Activated naive CD4-positive, alpha-beta T cell treated with anti-CD3 and anti-CD28 coated beads for 36 hours (primary cell): ENCODE measurements around the gene SREK1IP1. TPM values are rescaled to one million over a fixed set of nuclear protein-coding genes. Genes with fewer than 3 reads are reported as not detected.
"Not testable (repeated sequence)": the region's sequence is repeated elsewhere in the genome, so short reads cannot be mapped to it uniquely, and the experiment has no call there.

Experiments
- CTCF ChIA-PET: fragments of 350-600 bp; sonication (Branson Sonifier 250); formaldehyde crosslinking; loops from one replicate; lab custom pipeline; 2021; ENCODE audit warnings: antibody characterized with exemption; lab: Charles Lee
- DNase-seq: peaks from one replicate; pipeline ENCODE4 v3.0.0-alpha.2; 2020
- H3K27ac Mint-ChIP-seq: one replicate; pipeline ENCODE4 v1.8.0; 2021; ENCODE audit warnings: mild to moderate bottlenecking, mixed read lengths
- H3K27me3 Mint-ChIP-seq: one replicate; pipeline ENCODE4 v1.8.0; 2021; ENCODE audit warnings: low read depth, mixed read lengths
- H3K36me3 Mint-ChIP-seq: one replicate; pipeline ENCODE4 v1.8.0; 2021; ENCODE audit warnings: low read depth, mixed read lengths
- H3K4me1 Mint-ChIP-seq: one replicate; pipeline ENCODE4 v1.8.0; 2021; ENCODE audit warnings: low read depth, mixed read lengths
- H3K4me3 Mint-ChIP-seq: one replicate; pipeline ENCODE4 v1.8.0; 2021; ENCODE audit warnings: mild to moderate bottlenecking, moderate library complexity, mixed read lengths
- H3K9me3 Mint-ChIP-seq: one replicate; pipeline ENCODE4 v1.8.0; 2021; ENCODE audit warnings: mixed read lengths
- intact Hi-C: fragments of 100-400 bp; cut with micrococcal nuclease; formaldehyde crosslinking; loops from one replicate; pipeline ENCODE4 v1.15.1; 2023
- total RNA-seq, 2 experiments: library from RNA; stranded (reverse); gene quantifications; one replicate each; pipeline ENCODE4 v1.2.3, GENCODE V29; 2021

The SREK1IP1 gene
- total RNA-seq, 2 experiments from 2014 or later: 16.7 to 17.6 TPM

- no peaks in the 10 kb centered on the region for H3K27me3 Mint-ChIP-seq
- H3K9me3 Mint-ChIP-seq: peaks cover 10% of the 10 kb centered on the region
- DNase-seq: no peak
- CTCF ChIA-PET: no interaction called here
- H3K4me1 Mint-ChIP-seq: no peaks in the 10 kb centered on the region
- no peak overlapping the region for H3K4me3 Mint-ChIP-seq
- H3K36me3 Mint-ChIP-seq: no peaks in the 10 kb centered on the region
- H3K27ac Mint-ChIP-seq: no peak overlapping the region
- intact Hi-C loops: no loop called here
Measured at GRCh38 chr5:64700765-64701164, 67.7 kb downstream of the SREK1IP1 start.

DNA sequence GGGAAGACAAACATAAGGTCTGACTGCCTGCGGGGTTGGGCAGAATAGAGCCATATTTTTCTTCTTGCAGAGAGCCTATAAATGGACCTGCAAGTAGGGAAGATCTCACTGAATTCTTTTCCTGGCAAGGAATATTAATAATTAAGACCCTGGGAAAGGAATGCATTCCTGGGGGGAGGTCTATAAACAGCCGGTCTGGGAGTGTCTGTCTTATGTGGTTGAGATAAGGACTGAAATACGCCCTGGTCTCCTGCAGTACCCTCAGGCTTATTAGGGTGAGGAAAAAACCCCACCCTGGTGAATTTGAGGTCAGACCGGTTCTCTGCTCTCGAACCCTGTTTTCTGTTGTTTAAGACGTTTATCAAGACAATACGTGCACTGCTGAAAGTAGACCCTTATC is 72.1 kb downstream of the SREK1IP1 start:
- CTCF ChIA-PET, DNase-seq, H3K4me1 Mint-ChIP-seq, H3K27ac Mint-ChIP-seq, H3K36me3 Mint-ChIP-seq, H3K27me3 Mint-ChIP-seq, H3K9me3 Mint-ChIP-seq, H3K4me3 Mint-ChIP-seq, intact Hi-C loops: not testable (repeated sequence)

- peaks cover 22% of the 10 kb centered on the region for H3K27me3 Mint-ChIP-seq
- H3K27ac Mint-ChIP-seq: peak overlapping the region; percentile 14
- intact Hi-C loops: no loop called here
- CTCF ChIA-PET: no interaction called here
- no peak overlapping the region for H3K4me3 Mint-ChIP-seq
- no peak for DNase-seq
- H3K4me1 Mint-ChIP-seq: peaks cover 6% of the 10 kb centered on the region
- peaks cover 10% of the 10 kb centered on the region for H3K9me3 Mint-ChIP-seq
- H3K36me3 Mint-ChIP-seq: no peaks in the 10 kb centered on the region
Measured at GRCh38 chr5:64693636-64694035, 74.9 kb downstream of the SREK1IP1 start.

DNA sequence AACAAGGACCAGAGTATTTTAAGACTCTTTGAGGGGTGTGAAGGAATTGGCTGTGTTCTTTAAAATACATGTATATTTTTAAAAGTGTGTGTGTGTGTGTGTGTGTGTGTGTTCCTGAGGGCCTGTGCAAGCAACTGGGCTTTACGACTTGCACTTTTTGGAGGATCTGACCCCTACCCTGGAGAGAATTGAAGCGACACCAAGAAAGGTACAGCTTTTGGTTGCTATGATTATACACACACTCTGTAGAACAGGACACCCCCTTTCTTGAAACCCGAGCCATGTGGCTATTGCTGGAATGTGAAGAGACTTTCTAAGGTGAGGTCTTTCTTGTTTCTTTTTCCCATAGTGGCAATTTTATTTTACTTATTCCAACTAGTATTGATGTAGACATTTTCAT is 77.2 kb downstream of the SREK1IP1 start:
- H3K27ac Mint-ChIP-seq: no peak overlapping the region
- no peak for DNase-seq
- peaks cover 24% of the 10 kb centered on the region for H3K27me3 Mint-ChIP-seq
- peaks cover 2% of the 10 kb centered on the region for H3K9me3 Mint-ChIP-seq
- CTCF ChIA-PET: no interaction called here
- peaks cover 6% of the 10 kb centered on the region for H3K4me1 Mint-ChIP-seq
- H3K4me3 Mint-ChIP-seq: no peak overlapping the region
- no peaks in the 10 kb centered on the region for H3K36me3 Mint-ChIP-seq
- intact Hi-C loops: no loop called here

GRCh38 chr5:64690417-64691151 is 77.9 kb downstream of the SREK1IP1 start, which contains the start of gene SHISAL2B:
Gene SHISAL2B (plus strand): TSS chr5:64690503. CDS start chr5:64690624, 121 bp downstream.
- intact Hi-C loops: loop anchor here (1.0 kb wide), 1 partner anchor 78 kb away; the partner anchor contains the start of genes CWC27 and SREK1IP1
- peaks cover 24% of the 10 kb centered on the region for H3K27me3 Mint-ChIP-seq
- H3K36me3 Mint-ChIP-seq: no peaks in the 10 kb centered on the region
- no peaks in the 10 kb centered on the region for H3K9me3 Mint-ChIP-seq
- H3K4me3 Mint-ChIP-seq: peak within 1 kb of the TSS; percentile 27
- CTCF ChIA-PET: no interaction called here
- no peak for DNase-seq
- H3K4me1 Mint-ChIP-seq: peaks cover 6% of the 10 kb centered on the region
- no peak within 1 kb of the TSS for H3K27ac Mint-ChIP-seq

GRCh38 chr5:64690104-64690416 is 78.4 kb downstream of the SREK1IP1 start:
- no peaks in the 10 kb centered on the region for H3K36me3 Mint-ChIP-seq
- H3K27ac Mint-ChIP-seq: no peak overlapping the region
- no peaks in the 10 kb centered on the region for H3K9me3 Mint-ChIP-seq
- H3K4me1 Mint-ChIP-seq: peaks cover 6% of the 10 kb centered on the region
- intact Hi-C loops: loop anchor here (1.0 kb wide), 1 partner anchor 78 kb away; the partner anchor contains the start of genes CWC27 and SREK1IP1
- peaks cover 24% of the 10 kb centered on the region for H3K27me3 Mint-ChIP-seq
- peak overlapping the region; percentile 27 for H3K4me3 Mint-ChIP-seq
- CTCF ChIA-PET: no interaction called here
- DNase-seq: no peak

GRCh38 chr5:64688965-64689364 is 79.5 kb downstream of the SREK1IP1 start:
- H3K4me1 Mint-ChIP-seq: peaks cover 6% of the 10 kb centered on the region
- DNase-seq: no peak
- H3K36me3 Mint-ChIP-seq: no peaks in the 10 kb centered on the region
- H3K9me3 Mint-ChIP-seq: no peaks in the 10 kb centered on the region
- CTCF ChIA-PET: no interaction called here
- H3K27ac Mint-ChIP-seq: no peak overlapping the region
- H3K4me3 Mint-ChIP-seq: no peak overlapping the region
- intact Hi-C loops: no loop called here
- peaks cover 27% of the 10 kb centered on the region for H3K27me3 Mint-ChIP-seq

DNA sequence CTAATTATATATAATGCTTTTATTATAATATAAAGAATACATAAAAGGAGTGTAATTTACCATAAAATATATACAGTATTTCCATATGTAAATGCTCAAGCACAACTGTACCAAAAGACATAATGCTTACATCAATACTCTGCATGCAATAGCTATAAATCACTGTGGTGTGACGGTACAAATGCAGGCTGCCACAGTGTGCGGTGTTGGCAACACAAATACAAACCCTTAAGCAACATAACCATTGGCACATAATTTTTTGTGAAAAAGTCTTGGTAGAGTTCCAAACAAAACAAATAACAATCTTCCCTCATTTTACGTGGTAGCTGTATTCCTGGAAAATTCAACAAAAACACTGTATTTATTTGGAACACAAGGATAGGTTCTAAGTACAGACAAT is 80.1 kb downstream of the SREK1IP1 start:
- Mint-ChIP-seq H3K27me3 (peaks cover 27% of the 10 kb centered on the region), H3K36me3 (no peaks in the 10 kb centered on the region), H3K27ac (no peak overlapping the region), H3K4me1 (peaks cover 6% of the 10 kb centered on the region), H3K9me3 (no peaks in the 10 kb centered on the region), H3K4me3 (no peak overlapping the region)
- no peak for DNase-seq
- intact Hi-C loops: no loop called here
- CTCF ChIA-PET: no interaction called here

DNA sequence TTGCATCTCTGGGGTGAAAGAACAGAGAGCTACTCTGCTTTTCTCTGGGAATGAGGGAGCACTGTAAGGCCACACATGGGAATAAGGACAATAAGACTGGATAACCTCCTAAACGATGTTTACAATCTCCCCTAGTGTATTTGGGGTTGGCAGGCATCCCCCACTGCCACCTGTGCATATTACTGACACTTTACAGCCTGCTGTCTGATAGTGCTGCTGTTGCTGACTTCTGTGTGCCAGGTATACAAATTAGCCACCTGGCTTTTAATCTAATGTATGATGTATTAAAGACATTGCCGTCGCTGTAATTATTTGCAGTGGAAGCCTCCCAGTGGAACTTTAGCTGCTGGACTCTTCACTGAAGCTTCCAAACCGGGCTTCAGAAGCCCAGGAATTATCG is 82.6 kb downstream of the SREK1IP1 start:
- Mint-ChIP-seq H3K27me3 (peaks cover 23% of the 10 kb centered on the region), H3K36me3 (no peaks in the 10 kb centered on the region), H3K9me3 (no peaks in the 10 kb centered on the region), H3K27ac (no peak overlapping the region), H3K4me1 (peaks cover 6% of the 10 kb centered on the region), H3K4me3 (no peak overlapping the region)
- intact Hi-C loops: no loop called here
- DNase-seq: no peak
- CTCF ChIA-PET: interaction anchor here (0.8 kb wide), 1 partner anchor 51 kb away, joined by 3 read pairs; no protein-coding TSS in a partner anchor

- no peaks in the 10 kb centered on the region for H3K4me1 Mint-ChIP-seq
- intact Hi-C loops: loop anchor here (5.0 kb wide), 1 partner anchor 100 kb away; no protein-coding TSS in a partner anchor
- no peaks in the 10 kb centered on the region for H3K9me3 Mint-ChIP-seq
- H3K27me3 Mint-ChIP-seq: peaks cover 15% of the 10 kb centered on the region
- no peaks in the 10 kb centered on the region for H3K36me3 Mint-ChIP-seq
- no peak for DNase-seq
- no peak overlapping the region for H3K4me3 Mint-ChIP-seq
- CTCF ChIA-PET: no interaction called here
- no peak overlapping the region for H3K27ac Mint-ChIP-seq
Measured at GRCh38 chr5:64682608-64683007, 85.9 kb downstream of the SREK1IP1 start.

DNA sequence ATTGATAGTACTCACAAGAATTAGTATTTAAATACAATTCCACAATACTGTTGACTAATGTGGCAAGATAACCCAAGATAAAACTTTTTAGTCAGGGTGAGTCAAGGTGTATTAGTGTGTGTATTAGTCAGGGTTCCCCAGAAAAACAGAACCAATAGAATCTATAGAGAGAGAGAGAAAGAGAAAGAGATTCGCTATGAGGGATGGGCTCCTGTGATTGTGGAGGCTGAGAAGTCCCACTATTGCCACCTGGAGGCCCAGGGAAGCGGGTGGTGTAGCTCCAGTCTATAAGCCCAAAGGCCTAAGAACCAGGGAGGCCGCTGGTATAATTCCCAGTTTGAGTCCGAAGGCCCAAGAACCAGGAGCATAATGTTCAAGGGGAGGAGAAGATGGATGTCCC is 88.2 kb downstream of the SREK1IP1 start:
- Mint-ChIP-seq H3K27ac (no peak overlapping the region), H3K27me3 (peaks cover 19% of the 10 kb centered on the region), H3K36me3 (no peaks in the 10 kb centered on the region), H3K4me1 (no peaks in the 10 kb centered on the region), H3K9me3 (no peaks in the 10 kb centered on the region), H3K4me3 (no peak overlapping the region)
- CTCF ChIA-PET: no interaction called here
- intact Hi-C loops: loop anchor here (5.0 kb wide), 1 partner anchor 102 kb away; no protein-coding TSS in a partner anchor
- DNase-seq: no peak

- no peaks in the 10 kb centered on the region for H3K9me3 Mint-ChIP-seq
- CTCF ChIA-PET: no interaction called here
- peaks cover 16% of the 10 kb centered on the region for H3K27me3 Mint-ChIP-seq
- intact Hi-C loops: no loop called here
- H3K27ac Mint-ChIP-seq: no peak overlapping the region
- H3K4me3 Mint-ChIP-seq: no peak overlapping the region
- no peak for DNase-seq
- no peaks in the 10 kb centered on the region for H3K4me1 Mint-ChIP-seq
- H3K36me3 Mint-ChIP-seq: no peaks in the 10 kb centered on the region
Measured at GRCh38 chr5:64678374-64678773, 90.1 kb downstream of the SREK1IP1 start.

- Mint-ChIP-seq H3K36me3 (no peaks in the 10 kb centered on the region), H3K9me3 (no peaks in the 10 kb centered on the region), H3K4me1 (no peaks in the 10 kb centered on the region), H3K27me3 (peaks cover 3% of the 10 kb centered on the region), H3K4me3 (no peak overlapping the region), H3K27ac (no peak overlapping the region)
- no peak for DNase-seq
- intact Hi-C loops: no loop called here
- CTCF ChIA-PET: no interaction called here
Measured at GRCh38 chr5:64671678-64672077, 96.8 kb downstream of the SREK1IP1 start.
